IPS-11a (cell line): ENCODE results near the gene TMEM196.
"Not testable (repeated sequence)": the region's sequence is repeated elsewhere in the genome, so short reads cannot be mapped to it uniquely, and the experiment has no call there.

Experiments
- H3K4me3 ChIP-seq: one replicate; pipeline ENCODE4 v1.5.1; 2013; ENCODE audit warnings: low read depth, low read length, control low read depth

Gene TMEM196

DNA sequence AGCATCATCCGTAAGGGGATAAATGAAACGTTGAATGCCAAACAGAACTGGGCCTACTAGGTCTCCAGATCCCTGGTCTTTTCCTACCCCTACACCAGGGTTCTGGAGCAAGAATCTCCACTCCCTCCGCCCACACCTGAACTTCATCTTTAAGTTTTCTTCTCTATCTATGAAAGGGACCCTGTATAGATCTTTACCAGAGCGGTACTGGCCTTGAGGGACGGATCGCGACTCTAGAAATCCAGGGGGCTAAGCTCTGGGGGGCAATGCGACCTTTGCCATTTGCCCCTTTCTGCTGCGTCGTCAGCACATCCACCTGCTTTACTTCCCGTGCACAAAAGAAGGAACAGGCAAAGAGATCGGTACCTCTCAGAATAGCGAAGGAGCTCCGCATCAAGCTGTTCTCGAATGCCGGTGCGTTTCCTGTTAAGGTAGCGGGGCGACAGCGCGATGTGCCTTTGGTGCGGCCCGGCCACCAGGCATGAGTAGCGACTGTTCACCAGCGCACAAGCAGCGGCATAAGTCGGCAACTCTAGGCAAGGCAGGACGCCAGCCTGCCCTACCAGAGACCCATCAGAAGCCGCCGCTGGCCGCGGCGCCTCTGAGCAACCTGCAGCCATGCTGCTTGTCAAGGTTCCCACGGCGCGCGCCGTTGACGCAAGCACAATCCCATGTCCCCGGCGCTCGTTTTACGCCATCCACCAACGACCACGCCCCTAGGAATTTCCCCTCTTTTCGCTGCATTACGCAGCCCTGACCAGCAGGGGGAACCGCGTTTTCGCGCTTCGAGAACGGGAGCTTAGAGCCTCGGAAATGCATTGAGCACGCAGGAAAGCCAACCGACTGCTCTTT, 64.8 kb downstream of the TMEM196 start, which contains the start of gene POLR1F:
Gene POLR1F, minus strand, starts transcription at position 641 of the 852 bp plus-strand sequence. Its CDS starts 21 bp downstream, at position 620.
- H3K4me3 ChIP-seq = peak within 1 kb of the TSS; percentile 97

DNA sequence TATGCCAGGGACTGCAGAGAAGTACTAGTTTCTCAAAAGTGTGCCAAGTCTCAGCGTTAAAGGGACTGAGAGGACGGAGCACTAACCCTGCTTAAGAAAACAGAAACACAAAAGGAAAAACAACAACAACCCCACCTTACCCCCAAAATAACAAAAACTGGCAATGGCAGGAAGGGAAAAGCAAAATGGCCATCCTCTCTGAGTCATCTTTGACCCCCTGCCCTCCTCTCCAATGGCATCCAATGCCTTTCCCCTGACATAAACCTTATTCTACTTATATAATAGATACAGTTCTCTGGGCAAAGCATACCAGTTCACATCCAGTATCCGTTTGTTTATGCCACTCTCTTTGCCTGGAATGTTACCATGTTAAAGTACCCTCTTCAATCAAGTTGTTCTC, 66.2 kb downstream of the TMEM196 start:
- H3K4me3 ChIP-seq = no peak overlapping the region

DNA sequence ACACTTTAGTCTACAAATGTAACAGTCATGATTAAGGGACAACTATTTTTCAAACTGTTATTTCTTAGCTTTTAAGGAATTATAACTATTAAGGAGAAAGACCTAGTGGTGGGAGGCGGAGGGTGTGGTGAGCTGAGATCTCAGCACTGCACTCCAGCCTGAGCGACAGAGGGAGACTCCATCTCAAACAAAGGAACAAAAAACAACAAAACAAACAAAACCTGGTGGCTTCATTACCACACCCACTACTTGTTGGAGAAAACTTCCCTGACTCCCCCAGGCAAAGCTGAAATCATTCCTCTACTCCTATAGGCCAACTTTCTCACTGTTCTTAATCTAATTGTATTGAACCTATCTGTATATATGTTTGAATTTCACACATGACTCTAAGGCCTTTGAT, 67.8 kb downstream of the TMEM196 start:
- H3K4me3 ChIP-seq = no peak overlapping the region

DNA sequence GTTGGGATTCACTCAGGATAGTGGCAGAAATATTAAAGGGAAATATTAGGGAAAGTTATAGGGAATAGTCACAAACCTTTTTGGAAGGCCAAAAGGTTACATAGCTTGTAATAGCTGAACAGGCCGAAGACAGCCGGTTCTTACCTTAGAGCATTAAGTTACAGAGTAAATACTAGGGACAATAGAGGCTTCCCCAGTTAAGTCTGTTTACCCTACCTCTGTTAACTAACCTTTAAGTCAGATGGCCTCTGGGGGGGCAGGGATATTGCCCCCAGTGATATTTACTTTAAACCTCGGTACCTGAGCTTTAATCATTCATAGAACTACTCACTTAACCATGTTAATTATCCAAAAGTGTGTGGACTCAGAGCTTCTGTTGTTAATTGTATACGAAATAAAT, 71.9 kb downstream of the TMEM196 start:
- H3K4me3 ChIP-seq = no peak overlapping the region

DNA sequence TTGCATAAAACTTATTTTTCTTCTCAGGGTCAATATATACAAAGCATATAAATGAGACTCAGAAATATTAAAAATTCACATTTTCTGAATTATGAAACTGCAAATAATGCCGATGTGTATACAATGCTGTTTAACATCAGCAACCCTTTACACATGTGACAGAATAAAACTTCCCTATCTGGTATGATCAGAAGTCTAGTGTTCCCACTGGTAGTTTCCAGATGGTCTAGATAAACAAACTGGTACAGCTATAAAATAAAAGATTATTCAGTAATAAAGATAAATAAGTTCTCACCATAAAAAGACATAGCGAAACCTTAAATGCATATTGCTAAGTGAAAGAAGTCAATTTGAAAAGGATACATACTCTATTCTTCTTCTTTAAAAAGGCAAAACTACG, 72.5 kb downstream of the TMEM196 start:
- H3K4me3 ChIP-seq = no peak overlapping the region

DNA sequence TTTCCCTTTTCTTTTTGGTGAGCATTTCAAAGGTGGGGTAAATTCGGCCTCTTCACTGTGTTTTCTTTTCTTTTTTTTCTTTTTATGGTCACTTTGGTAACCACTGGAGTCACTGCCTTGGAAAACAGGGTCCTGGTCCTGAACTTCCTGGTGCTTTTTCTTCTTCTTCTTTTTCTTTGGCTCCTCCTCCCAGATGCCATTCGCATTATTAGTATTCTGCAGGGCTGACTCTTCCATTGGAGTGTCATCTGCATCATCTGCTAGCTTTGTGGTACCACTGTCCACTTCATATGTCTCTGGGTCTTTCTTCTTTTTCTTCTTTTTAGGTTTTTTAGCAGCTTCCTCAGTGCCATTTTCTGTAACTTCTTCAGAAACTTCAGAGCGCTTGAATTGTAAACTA, 75.1 kb downstream of the TMEM196 start:
- no peak overlapping the region for H3K4me3 ChIP-seq

DNA sequence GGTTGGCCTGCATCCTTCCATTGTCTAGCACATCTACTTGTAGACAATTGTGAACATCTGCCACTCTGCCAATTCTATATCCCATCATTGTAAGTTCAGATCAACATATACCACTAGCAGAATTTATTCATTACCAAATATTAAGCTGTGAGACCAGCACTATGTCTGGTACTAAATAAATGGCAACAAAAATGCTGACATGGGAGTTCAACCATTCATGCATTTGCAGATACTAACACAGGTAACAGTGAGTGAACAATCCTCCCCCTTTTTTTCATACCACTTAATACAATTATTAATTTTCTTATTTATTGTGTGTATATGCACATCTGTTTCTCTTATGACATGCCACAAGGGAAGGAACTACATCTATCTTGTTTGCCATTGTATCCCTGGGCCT, 76.5 kb downstream of the TMEM196 start:
- no peak overlapping the region for H3K4me3 ChIP-seq

DNA sequence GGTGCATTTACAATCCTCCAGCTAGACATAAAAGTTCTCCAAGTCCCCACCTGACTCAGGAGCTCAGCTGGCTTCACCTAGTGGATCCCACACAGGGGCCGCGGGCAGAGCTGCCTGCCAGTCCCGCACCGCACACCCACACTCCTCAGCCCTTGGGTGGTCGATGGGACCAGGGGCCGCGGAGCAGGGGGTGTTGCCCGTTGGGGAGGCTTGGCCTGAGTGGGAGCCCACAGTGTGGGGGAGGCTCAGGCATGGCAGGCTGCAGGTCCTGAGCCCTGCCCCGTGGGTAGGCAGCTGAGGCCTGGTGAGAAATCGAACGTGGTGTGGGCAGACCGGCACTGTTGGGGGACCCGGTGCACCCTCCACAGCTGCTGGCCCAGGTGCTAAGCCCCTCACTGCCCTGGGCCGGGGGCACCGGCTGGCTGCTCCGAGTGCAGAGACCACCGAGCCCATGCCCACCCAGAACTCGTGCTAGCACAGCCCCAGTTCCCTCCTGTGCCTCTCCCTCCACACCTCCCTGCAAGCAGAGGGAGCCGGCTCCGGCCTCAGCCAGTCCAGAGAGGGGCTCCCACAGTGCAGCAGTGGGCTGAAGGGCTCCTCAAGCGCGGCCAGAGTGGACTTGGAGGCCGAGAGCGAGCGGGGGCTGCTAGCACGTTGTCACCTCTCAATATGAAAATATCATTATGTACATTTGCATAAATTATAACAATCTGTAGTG, 81.1 kb downstream of the TMEM196 start:
- no peak overlapping the region for H3K4me3 ChIP-seq

DNA sequence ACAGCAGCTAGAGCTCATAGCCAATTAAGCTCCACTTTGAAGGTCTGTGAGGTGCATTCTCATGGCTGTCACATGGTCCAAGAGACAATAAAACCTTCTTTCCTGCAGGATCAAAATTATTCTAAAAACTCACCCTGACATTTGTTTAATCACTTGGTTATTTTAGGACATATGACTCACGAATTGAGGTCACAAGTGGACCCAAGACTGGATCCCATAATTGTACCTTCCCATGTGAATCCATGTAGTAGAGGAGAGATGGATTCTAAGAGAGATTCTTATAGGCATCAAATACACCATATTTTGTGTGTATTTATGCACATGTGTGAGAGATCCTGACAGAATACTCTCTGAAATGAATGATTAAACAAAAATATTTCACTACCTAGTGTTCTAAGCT, 82.7 kb downstream of the TMEM196 start:
- H3K4me3 ChIP-seq = no peak overlapping the region

DNA sequence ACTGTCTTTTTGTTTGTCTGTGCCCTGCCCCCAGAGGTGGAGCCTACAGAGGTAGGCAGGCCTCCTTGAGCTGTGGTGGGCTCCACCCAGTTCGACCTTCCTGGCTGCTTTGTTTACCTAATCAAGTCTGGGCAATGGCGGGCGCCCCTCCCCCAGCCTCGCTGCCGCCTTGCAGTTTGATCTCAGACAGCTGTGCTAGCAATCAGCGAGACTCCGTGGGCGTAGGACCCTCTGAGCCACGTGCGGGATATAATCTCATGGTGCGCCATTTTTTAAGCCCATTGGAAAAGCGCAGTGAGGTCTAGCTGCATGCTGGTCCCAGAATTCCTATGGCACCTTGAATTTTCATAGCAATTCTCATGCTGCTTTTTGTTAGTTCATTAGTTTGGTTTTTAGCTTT, 84.3 kb downstream of the TMEM196 start:
- H3K4me3 ChIP-seq = not testable (repeated sequence)

DNA sequence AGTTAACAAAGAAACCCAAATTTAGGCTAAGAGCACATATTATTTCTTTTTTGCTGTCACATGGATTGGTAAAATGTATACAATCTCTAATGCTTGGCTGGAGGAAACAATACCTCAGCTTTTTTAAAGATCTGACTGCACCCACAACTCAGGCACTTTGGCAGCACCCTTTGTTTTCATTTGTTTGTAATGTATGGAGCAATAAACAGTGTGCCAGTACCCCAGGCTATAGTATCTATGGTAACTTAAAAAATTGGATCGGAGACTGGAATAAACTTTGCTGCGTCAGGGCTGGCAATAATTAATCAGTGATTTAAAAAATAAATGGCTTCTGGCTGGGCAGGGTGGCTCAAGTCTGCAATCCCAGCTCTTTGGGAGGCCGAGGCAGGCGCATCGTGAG, 91.8 kb downstream of the TMEM196 start:
- H3K4me3 ChIP-seq = no peak overlapping the region

DNA sequence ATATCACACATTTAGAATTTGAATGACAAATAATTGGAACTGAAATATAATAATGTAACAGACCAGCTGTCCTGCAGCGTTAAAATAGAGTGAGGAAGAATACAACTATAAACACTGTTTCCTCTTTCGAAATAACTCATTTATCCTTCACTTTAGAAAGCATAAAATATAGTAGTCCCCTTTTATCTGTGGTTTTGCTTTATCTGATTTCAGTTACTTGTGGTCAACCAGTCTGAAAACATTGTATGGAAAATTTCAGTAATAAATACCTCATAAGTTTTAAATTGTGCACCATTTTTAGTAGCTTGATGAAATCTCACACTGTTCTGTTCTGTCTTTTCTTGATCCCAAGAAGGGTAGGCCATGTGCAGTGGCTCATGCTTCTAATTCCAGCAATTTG, 96.2 kb downstream of the TMEM196 start:
- no peak overlapping the region for H3K4me3 ChIP-seq

DNA sequence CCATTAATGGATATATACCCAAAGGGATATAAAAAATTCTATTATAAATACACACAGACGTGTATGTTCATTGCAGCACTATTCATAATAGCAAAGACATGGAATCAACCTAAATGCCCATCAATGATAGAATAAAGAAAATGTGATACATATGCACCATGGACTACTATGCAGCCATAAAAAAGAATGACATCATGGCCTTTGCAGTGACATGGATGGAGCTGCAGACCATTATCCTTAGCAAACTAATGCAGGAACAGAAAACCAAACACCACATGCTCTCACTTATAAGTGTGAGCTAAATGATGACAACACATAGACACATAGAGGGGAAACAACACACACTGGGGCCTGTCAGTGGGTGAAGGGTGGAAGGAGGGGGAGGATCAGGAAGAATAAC, 97.6 kb downstream of the TMEM196 start:
- H3K4me3 ChIP-seq = no peak overlapping the region

DNA sequence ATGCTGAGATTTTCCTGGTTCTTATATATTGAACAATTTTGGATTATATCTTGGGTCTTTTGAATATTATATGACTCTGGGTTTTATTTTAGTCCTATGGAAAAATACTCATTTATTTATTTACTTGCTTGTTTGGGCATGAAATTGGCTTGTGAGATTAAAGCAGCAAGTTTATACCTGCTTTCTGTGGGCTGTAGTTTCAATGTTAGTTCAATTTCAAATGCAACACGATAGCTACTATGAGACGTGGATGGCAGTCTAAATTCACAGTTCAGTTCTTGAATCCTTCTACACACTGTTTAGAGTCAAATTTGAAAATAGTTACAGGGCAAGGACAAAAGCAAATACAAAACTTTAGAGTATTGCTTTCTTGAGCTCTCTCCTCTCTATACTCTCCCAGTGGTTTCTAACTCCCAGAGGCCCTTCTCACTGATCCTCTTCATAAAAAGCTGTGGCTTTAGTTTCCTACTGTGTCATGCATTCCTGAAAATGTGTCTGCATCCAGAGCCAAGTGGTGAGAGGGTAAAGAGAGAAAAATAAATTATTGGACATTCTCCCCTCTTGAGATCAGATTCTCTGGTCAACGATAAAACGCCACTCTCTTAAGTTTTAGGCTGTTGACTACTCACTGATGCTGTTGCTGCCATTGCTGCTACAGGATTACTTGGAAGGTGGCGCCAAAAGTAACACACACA, 99.0 kb downstream of the TMEM196 start:
- H3K4me3 ChIP-seq = no peak overlapping the region

DNA sequence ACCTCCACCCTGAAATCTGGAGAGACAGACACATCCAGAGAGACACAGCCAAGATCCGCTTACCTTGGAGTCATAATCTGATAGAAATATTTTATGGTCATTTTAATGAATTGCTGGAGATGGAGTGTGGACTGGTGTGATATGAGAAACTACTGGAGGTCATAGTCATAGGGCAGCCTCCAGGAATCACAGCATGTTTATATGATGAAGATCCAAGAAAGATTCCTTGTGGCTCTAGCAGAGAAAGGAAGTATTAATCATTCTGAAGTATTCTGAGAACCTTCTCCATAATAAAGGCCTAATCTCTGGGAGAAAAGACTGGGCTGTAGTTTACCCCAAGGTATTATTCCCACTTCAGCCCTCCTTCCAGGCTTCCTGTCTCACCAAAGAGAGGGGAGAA, 102.6 kb downstream of the TMEM196 start:
- no peak overlapping the region for H3K4me3 ChIP-seq
